GM20000 (cell line): ENCODE results near the gene ANKRD55.
"Not testable (repeated sequence)": the region's sequence is repeated elsewhere in the genome, so short reads cannot be mapped to it uniquely, and the experiment has no call there.

Experiments used
- DNase-seq: peaks from one replicate; pipeline ENCODE4 v3.0.0; 2012; ENCODE audit warnings: low spot score
- CTCF ChIP-seq: IDR thresholded peaks from 2 replicates; pipeline ENCODE4 v1.5.1; 2012; ENCODE audit warnings: mild to moderate bottlenecking, control low read depth; ENCODE audit errors: extremely low read depth, missing control alignments

The ANKRD55 gene

GRCh38 chr5:56164376-56164775 is 68.8 kb downstream of the ANKRD55 start:
- no peak for DNase-seq
- TF ChIP-seq CTCF = no peak

GRCh38 chr5:56161927-56162326 is 71.2 kb downstream of the ANKRD55 start:
- DNase-seq = no peak
- no peak for TF ChIP-seq CTCF

- no peak for TF ChIP-seq CTCF
- no peak for DNase-seq
Measured at GRCh38 chr5:56161439-56161823, 71.7 kb downstream of the ANKRD55 start.

GRCh38 chr5:56160723-56161438 is 72.2 kb downstream of the ANKRD55 start:
- DNase-seq = no peak
- TF ChIP-seq CTCF = no peak

GRCh38 chr5:56159521-56159947 is 73.6 kb downstream of the ANKRD55 start:
- no peak for DNase-seq
- no peak for TF ChIP-seq CTCF

GRCh38 chr5:56158331-56158960 is 74.7 kb downstream of the ANKRD55 start:
- TF ChIP-seq CTCF = no peak

GRCh38 chr5:56157191-56157621 is 75.9 kb downstream of the ANKRD55 start:
- not testable (repeated sequence) for DNase-seq

More at GRCh38 chr5:56158331-56158960, 74.7 kb downstream of the ANKRD55 start:
- no peak for DNase-seq

- DNase-seq = peak; percentile 21
Measured at GRCh38 chr5:56156585-56157190, 76.4 kb downstream of the ANKRD55 start.
